Ovary (tissue), 9 donors: ENCODE results near the gene DOK6. TPM values are rescaled to one million over a fixed set of nuclear protein-coding genes. Genes with fewer than 3 reads are reported as not detected.

Experiments used
- DNase-seq, 5 donors: peaks; one replicate each; pipeline ENCODE4 v3.0.0-alpha.2; 2019 to 2020
- H3K27ac ChIP-seq, 2 donors: fragments of 200-600 bp; one replicate each; pipeline versions ENCODE4 v1.5.1 to v1.8.0; 2019 to 2022
- H3K27me3 ChIP-seq: fragments of 200-600 bp; one replicate; pipeline ENCODE4 v1.8.0; 2022
- H3K36me3 ChIP-seq: fragments of 200-600 bp; sonication (generic); one replicate; pipeline ENCODE4 v1.5.1; 2019
- H3K4me1 ChIP-seq: one replicate; pipeline ENCODE4 v1.8.1; 2013; ENCODE audit warnings: mild to moderate bottlenecking, moderate library complexity; ENCODE audit not compliant: insufficient read depth
- H3K4me3 ChIP-seq: fragments of 200-600 bp; sonication (generic); one replicate; pipeline ENCODE4 v1.5.1; 2017
- H3K9me3 ChIP-seq, 2 donors: fragments of 200-600 bp in 1 of 2; sonication (generic) in 1 of 2; one replicate each; pipeline versions ENCODE4 v1.5.1 to v1.8.1; 2013 to 2019; ENCODE audit warnings: mild to moderate bottlenecking in 1 of 2, moderate library complexity in 1 of 2
- EP300 ChIP-seq: sonication (generic); formaldehyde crosslinking; IDR thresholded peaks from one replicate; pipeline ENCODE4 v1.6.1; 2017; ENCODE audit warnings: antibody characterized with exemption
- POLR2A ChIP-seq: fragments of 450-650 bp; IDR thresholded peaks from one replicate; pipeline ENCODE4 v1.6.1; 2017; ENCODE audit warnings: antibody characterized with exemption, mild to moderate bottlenecking, moderate library complexity
- WGBS, 3 donors: extraction: QIAGEN DNeasy Blood & Tissue Kit in 1 of 3; methylation state at CpG; one replicate each; pipeline versions ENCODE4 v1.1.5 to v1.1.7; 2013 to 2017; 5-methylcytosine and 5-hydroxymethylcytosine counted together
- intact Hi-C, 4 donors: fragments of 100-400 bp; cut with DNase I; formaldehyde crosslinking; loops; one replicate each; pipeline versions ENCODE4 v1.11.0 to v1.15.1; 2022 to 2023
- polyA plus RNA-seq, 2 donors: library from polyadenylated mRNA; stranded (reverse); fragments of 200-250 nt in 1 of 2; fragments of 350-450 nt in 1 of 2; fragmentation: Illumina TruSeq in 1 of 2; extraction: RNeasy Lipid Tissue Mini Kit (QIAGEN cat#74804) in 1 of 2; gene quantifications; one replicate each; pipeline ENCODE4 v1.2.3, GENCODE V29; 2013 to 2014
- total RNA-seq, 7 donors: library from RNA; depleted of rRNA in 2 of 7; stranded (reverse); fragments of >200 nt in 2 of 7; fragmentation: NEBNext Ultra II Directional in 3 of 7; extraction: Animal tissue kit (Norgen Biotek cat#: 25700) in 3 of 7; gene quantifications; one replicate each; pipeline versions ENCODE4 v1.1.0 to v1.2.4, GENCODE V29; 2016 to 2023
- TF ChIP-seq, protein P1 (sequence below), 3 donors: fragments of 450-650 bp in 2 of 3; fragments of 200-600 bp in 1 of 3; IDR thresholded peaks; one replicate each; pipeline versions ENCODE4 v1.5.1 to v1.8.0; 2016 to 2022; ENCODE audit warnings: antibody characterized with exemption in 3 of 3, mild to moderate bottlenecking in 1 of 3
- donor health status: DM: no; HTN: no; CAD: no; lungs with moderate emphysema.
- donor health status: DM: no; HTN: no; CAD: no.
- donor health status: Bipolar disorder and iron deficiency.
- donor health status: DM: yes; HTN: yes; CAD: no.
- donor health status: DM: no; HTN: no; CAD: no.
- donor health status: DM: yes; HTN: yes; CAD: no.

DOK6 gene
- total and polyA plus RNA-seq, 9 donors: 1.3 to 4.4 (median 2.8) TPM

DNA sequence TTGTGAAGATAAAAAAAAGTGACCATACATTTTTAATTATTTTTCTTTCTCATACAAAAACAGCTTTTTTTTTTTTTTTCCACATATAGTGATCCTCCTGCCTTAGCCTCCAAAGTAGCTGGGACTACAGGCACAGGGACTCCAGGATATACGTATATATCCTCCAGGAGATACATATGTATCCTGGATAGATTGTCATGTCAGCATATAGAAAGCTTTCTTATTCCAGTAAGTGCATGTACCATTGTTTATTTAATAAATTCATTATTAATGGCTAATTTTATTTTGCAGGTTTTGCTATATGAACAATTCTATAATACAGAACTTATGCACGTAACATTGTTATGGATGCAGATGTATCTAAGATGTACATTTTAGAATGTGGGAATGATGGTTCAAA is 138.7 kb downstream of the DOK6 start:
- 95 to 99% (median 95%) methylated on average over 2 of the region's 2 CpGs for WGBS, 3 donors
- intact Hi-C loops: no loop called here

DNA sequence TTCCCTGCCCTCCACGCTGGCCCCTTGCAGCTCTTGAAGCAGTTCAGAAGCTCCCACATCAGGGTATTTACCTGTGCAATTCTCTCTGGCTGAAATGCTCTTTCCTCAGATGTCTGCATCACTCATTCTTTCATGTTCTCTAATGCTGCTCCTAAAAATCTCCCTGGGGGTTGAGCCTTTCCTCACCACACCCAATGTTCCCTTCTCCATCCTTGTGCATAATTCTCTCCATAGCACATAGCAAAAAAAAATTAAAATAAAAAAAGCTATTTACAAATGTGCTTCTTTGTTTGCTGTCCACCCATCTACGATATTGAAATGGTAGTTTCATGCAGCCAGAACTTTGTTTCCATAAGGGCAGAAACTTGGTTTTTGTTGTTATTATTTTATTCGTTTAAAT is 155.5 kb downstream of the DOK6 start:
- Histone ChIP-seq H3K4me1 (no peaks in the 10 kb centered on the region), H3K4me3 (no peak overlapping the region), H3K36me3 (no peaks in the 10 kb centered on the region), H3K27ac (no peak overlapping the region), H3K27me3 (no peaks in the 10 kb centered on the region), H3K9me3 (no peaks in the 10 kb centered on the region)
- no peak for TF ChIP-seq EP300
- no peak for TF ChIP-seq POLR2A
- TF ChIP-seq, protein P1, sequence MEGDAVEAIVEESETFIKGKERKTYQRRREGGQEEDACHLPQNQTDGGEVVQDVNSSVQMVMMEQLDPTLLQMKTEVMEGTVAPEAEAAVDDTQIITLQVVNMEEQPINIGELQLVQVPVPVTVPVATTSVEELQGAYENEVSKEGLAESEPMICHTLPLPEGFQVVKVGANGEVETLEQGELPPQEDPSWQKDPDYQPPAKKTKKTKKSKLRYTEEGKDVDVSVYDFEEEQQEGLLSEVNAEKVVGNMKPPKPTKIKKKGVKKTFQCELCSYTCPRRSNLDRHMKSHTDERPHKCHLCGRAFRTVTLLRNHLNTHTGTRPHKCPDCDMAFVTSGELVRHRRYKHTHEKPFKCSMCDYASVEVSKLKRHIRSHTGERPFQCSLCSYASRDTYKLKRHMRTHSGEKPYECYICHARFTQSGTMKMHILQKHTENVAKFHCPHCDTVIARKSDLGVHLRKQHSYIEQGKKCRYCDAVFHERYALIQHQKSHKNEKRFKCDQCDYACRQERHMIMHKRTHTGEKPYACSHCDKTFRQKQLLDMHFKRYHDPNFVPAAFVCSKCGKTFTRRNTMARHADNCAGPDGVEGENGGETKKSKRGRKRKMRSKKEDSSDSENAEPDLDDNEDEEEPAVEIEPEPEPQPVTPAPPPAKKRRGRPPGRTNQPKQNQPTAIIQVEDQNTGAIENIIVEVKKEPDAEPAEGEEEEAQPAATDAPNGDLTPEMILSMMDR (IDR thresholded peaks at IDR 0.05): no peak
- DNase-seq: no peak
- 61 to 63% (median 62%) methylated on average over 3 of the region's 3 CpGs for WGBS, 3 donors
- intact Hi-C loops: no loop called here

More for the DNA sequence above, 138.7 kb downstream of the DOK6 start:
- TF ChIP-seq EP300 (no peak), POLR2A (no peak)
- TF ChIP-seq, protein P1 (IDR thresholded peaks at IDR 0.05): no peak
- Histone ChIP-seq H3K4me1 (peaks cover 5% of the 10 kb centered on the region), H3K27me3 (no peaks in the 10 kb centered on the region), H3K36me3 (no peaks in the 10 kb centered on the region), H3K9me3 (no peaks in the 10 kb centered on the region), H3K4me3 (no peak overlapping the region), H3K27ac (no peak overlapping the region)
- DNase-seq: no peak

DNA sequence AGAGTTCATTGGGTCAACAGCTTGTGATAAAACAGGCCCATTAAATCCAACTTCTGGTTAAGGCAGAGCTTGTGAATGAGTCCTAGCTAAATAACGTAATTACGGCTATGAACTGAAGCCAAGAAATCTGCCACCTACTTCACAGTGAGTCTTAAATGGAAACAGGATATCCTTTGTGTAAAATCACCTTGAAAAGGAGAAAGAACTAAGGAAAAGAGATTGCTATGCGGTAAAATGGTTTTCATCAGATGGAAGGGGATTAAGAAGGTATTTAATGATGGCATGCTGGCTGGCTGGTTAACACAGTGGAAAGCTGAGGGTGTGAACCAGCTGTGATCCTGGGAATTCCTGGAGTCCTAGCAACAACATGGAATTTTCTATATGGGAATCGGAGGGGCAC is 156.6 kb downstream of the DOK6 start:
- no peak overlapping the region for H3K4me3 ChIP-seq
- no peaks in the 10 kb centered on the region for H3K36me3 ChIP-seq
- H3K4me1 ChIP-seq: no peaks in the 10 kb centered on the region
- no peak for DNase-seq
- TF ChIP-seq EP300: no peak
- no peak for TF ChIP-seq POLR2A
- TF ChIP-seq, protein P1 (IDR thresholded peaks at IDR 0.05): no peak
- 80 to 89% (median 84%) methylated on average over 4 of the region's 4 CpGs for WGBS, 3 donors
- intact Hi-C loops: no loop called here
- H3K9me3 ChIP-seq: no peaks in the 10 kb centered on the region
- H3K27ac ChIP-seq: no peak overlapping the region
- no peaks in the 10 kb centered on the region for H3K27me3 ChIP-seq

DNA sequence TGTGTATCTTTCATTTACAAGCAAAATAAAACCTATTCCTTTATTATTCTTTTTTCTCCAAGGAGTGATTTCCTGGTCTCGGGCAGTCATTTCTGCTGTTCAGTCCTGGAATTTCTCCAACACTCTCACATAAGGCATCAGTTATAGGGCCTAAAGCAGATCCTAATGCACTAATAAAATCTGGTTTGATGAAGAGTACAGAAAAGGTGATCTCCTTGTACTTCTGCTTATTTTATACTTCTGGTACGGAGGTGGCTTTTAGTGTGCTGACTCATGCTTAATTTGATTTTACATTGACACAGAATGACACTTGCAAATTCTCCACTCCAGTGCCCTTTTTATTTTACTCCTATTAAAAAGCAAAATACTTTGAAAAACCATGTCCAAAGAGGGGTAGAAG is 157.4 kb downstream of the DOK6 start:
- DNase-seq: no peak
- no peaks in the 10 kb centered on the region for H3K36me3 ChIP-seq
- H3K27ac ChIP-seq: no peak overlapping the region
- intact Hi-C loops: no loop called here
- no peaks in the 10 kb centered on the region for H3K27me3 ChIP-seq
- no peaks in the 10 kb centered on the region for H3K9me3 ChIP-seq
- H3K4me1 ChIP-seq: no peaks in the 10 kb centered on the region
- 87 to 93% (median 88%) methylated on average over 2 of the region's 2 CpGs for WGBS, 3 donors
- H3K4me3 ChIP-seq: no peak overlapping the region
- TF ChIP-seq, protein P1 (IDR thresholded peaks at IDR 0.05): no peak
- TF ChIP-seq POLR2A (no peak), EP300 (no peak)

DNA sequence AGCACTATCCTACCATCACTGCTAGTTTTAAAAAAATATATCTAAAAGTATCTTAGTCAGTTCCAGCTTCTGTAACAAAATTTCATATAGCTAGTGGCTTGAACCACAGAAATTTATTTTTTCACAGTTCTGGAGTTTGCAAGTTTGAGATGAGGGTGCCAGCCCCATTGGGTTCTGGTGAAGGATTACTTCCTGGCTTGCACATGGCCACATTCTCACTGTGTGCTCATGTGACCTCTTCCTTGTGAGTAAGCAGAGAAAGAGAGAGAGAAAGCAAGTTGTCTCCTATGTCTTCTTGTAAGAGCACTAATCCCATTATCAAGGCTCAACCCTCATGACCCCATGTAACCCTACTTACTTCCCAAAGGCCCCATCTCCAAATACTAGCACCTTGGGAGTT is 158.9 kb downstream of the DOK6 start:
- Histone ChIP-seq H3K27me3 (no peaks in the 10 kb centered on the region), H3K9me3 (no peaks in the 10 kb centered on the region), H3K4me3 (no peak overlapping the region), H3K4me1 (no peaks in the 10 kb centered on the region), H3K27ac (no peak overlapping the region), H3K36me3 (no peaks in the 10 kb centered on the region)
- intact Hi-C loops: no loop called here
- TF ChIP-seq EP300 (no peak), POLR2A (no peak)
- TF ChIP-seq, protein P1 (IDR thresholded peaks at IDR 0.05): no peak
- no peak for DNase-seq
